ENCODE measurements around the gene PC. TPM values are rescaled to one million over a fixed set of nuclear protein-coding genes. Genes with fewer than 3 reads are reported as not detected.

PC gene
- total RNA-seq, 1 donor from 2014 or later = 10.5 TPM

DNA sequence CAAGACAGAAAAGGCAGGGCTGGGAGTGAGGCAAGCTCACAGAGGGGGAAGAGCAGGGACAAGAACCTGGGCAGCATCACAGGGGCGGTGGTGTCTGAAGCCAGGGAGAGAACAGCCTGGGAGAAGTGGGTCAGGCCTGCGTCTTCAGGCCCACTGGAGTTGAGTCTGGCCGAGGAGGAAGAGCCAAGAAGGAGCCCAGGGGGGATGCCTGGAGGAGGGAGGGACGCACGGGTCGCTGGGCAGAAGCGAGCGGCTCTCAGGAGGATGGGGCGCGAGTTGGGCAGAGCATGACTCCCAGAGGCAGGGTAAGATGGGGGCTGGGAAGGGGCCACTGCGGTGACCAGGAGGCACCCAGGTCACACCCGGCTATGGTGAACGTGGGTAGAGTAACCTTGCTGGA, 82.8 kb downstream of the PC start:
- Mint-ChIP-seq H3K4me3 (ENCODE audit: unreplicated experiment) (no peak overlapping the region), H3K36me3 (ENCODE audit: low read depth, unreplicated experiment) (no peaks in the 10 kb centered on the region), H3K4me1 (ENCODE audit: low read depth, unreplicated experiment) (peaks cover 2% of the 10 kb centered on the region), H3K27ac (ENCODE audit: unreplicated experiment) (no peak overlapping the region), H3K27me3 (ENCODE audit: low read depth, unreplicated experiment) (peaks cover 27% of the 10 kb centered on the region), H3K9me3 (ENCODE audit: unreplicated experiment) (no peaks in the 10 kb centered on the region)
- Histone ChIP-seq H3K27me3 (ENCODE audit: insufficient read depth, low read length) (no peaks in the 10 kb centered on the region), H3K36me3 (ENCODE audit: insufficient read depth, low read length) (no peaks in the 10 kb centered on the region), H3K9ac (ENCODE audit: low read length) (no peak overlapping the region), H3K79me2 (ENCODE audit: insufficient read depth, low read length) (no peaks in the 10 kb centered on the region), H2AFZ (ENCODE audit: low read depth, low read length) (no peak overlapping the region), H3K27ac (ENCODE audit: low read depth, low read length) (no peak overlapping the region), H4K20me1 (ENCODE audit: insufficient read depth, low read length) (peaks cover 8% of the 10 kb centered on the region), H3K4me2 (ENCODE audit: low read length) (no peak overlapping the region), H3K4me3 (ENCODE audit: insufficient read depth, low read depth, low read length) (no peak overlapping the region), H3K4me1 (ENCODE audit: insufficient read depth, low read length) (no peaks in the 10 kb centered on the region), H3K9me3 (ENCODE audit: insufficient read depth, low read depth, low read length) (no peaks in the 10 kb centered on the region)
- TF ChIP-seq, protein P1, sequence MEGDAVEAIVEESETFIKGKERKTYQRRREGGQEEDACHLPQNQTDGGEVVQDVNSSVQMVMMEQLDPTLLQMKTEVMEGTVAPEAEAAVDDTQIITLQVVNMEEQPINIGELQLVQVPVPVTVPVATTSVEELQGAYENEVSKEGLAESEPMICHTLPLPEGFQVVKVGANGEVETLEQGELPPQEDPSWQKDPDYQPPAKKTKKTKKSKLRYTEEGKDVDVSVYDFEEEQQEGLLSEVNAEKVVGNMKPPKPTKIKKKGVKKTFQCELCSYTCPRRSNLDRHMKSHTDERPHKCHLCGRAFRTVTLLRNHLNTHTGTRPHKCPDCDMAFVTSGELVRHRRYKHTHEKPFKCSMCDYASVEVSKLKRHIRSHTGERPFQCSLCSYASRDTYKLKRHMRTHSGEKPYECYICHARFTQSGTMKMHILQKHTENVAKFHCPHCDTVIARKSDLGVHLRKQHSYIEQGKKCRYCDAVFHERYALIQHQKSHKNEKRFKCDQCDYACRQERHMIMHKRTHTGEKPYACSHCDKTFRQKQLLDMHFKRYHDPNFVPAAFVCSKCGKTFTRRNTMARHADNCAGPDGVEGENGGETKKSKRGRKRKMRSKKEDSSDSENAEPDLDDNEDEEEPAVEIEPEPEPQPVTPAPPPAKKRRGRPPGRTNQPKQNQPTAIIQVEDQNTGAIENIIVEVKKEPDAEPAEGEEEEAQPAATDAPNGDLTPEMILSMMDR (IDR thresholded peaks at IDR 0.05; ENCODE audit: insufficient read depth, low read depth, low read length) = no peak
- TF ChIP-seq EZH2 (IDR thresholded peaks at IDR 0.05; ENCODE audit: insufficient read depth, low read length) = no peak
- FAIRE-seq = no peak
- DNase-seq (ENCODE audit: low read depth) = no peak

DNA sequence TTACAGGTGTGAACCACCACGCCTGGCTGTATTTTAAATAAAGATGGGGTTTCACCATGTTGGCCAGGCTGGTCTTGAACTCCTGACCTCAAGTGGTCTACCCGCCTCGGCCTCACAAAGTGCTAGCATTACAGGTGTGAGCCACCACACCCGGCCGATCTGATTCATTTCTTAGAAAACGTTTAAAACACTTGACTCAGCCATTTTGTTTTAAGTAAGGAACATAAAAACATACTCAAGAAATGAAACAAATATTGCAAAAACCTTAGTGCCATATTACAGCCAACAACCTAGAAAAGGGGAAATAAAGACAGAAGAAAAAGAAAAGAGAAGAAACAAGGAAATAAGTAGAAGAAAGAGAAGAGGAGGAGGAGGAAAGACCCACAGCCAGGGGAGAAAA, 84.0 kb downstream of the PC start:
- peaks cover 27% of the 10 kb centered on the region for H3K27me3 Mint-ChIP-seq (ENCODE audit: low read depth, unreplicated experiment)
- no peak for FAIRE-seq

DNA sequence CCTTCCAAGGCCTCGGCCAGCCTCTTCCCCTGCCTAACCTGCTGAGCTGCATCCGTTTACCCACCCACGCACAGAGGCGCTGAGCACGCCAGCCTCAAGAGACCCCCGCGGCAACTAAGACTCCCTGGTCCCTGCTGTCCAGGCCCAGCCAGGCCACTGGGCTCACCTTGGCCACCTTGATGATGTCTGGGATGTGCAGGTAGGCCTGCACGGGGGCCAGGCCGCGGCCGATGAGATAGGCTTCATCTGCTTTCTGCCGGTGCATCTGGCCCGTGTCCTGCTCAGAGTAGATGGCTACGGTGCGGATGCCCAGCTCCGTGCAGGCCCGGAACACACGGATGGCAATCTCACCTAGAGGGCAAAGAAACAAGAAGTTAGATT, 86.7 kb downstream of the PC start:
- Histone ChIP-seq H3K4me2 (ENCODE audit: low read length) (no peak overlapping the region), H3K9ac (ENCODE audit: low read length) (no peak overlapping the region), H3K9me3 (ENCODE audit: insufficient read depth, low read depth, low read length) (no peaks in the 10 kb centered on the region), H4K20me1 (ENCODE audit: insufficient read depth, low read length) (peaks cover 5% of the 10 kb centered on the region), H3K4me3 (ENCODE audit: insufficient read depth, low read depth, low read length) (no peak overlapping the region), H2AFZ (ENCODE audit: low read depth, low read length) (no peak overlapping the region), H3K4me1 (ENCODE audit: insufficient read depth, low read length) (no peaks in the 10 kb centered on the region), H3K27me3 (ENCODE audit: insufficient read depth, low read length) (no peaks in the 10 kb centered on the region), H3K27ac (ENCODE audit: low read depth, low read length) (no peak overlapping the region), H3K79me2 (ENCODE audit: insufficient read depth, low read length) (no peaks in the 10 kb centered on the region), H3K36me3 (ENCODE audit: insufficient read depth, low read length) (no peaks in the 10 kb centered on the region)
- peaks cover 1% of the 10 kb centered on the region for H3K36me3 Mint-ChIP-seq (ENCODE audit: low read depth, unreplicated experiment)
- no peaks in the 10 kb centered on the region for H3K4me1 Mint-ChIP-seq (ENCODE audit: low read depth, unreplicated experiment)
- TF ChIP-seq, protein P1 (IDR thresholded peaks at IDR 0.05; ENCODE audit: insufficient read depth, low read depth, low read length) = no peak
- TF ChIP-seq EZH2 (IDR thresholded peaks at IDR 0.05; ENCODE audit: insufficient read depth, low read length) = no peak
- H3K4me3 Mint-ChIP-seq (ENCODE audit: unreplicated experiment) = no peak overlapping the region
- H3K27ac Mint-ChIP-seq (ENCODE audit: unreplicated experiment) = no peak overlapping the region
- peaks cover 23% of the 10 kb centered on the region for H3K27me3 Mint-ChIP-seq (ENCODE audit: low read depth, unreplicated experiment)
- no peaks in the 10 kb centered on the region for H3K9me3 Mint-ChIP-seq (ENCODE audit: unreplicated experiment)
- FAIRE-seq (no peak), DNase-seq (ENCODE audit: low read depth) (no peak)

More for the DNA sequence above, 84.0 kb downstream of the PC start:
- no peaks in the 10 kb centered on the region for H3K79me2 ChIP-seq (ENCODE audit: insufficient read depth, low read length)
- TF ChIP-seq, protein P1 (IDR thresholded peaks at IDR 0.05; ENCODE audit: insufficient read depth, low read depth, low read length) = no peak
- TF ChIP-seq EZH2 (IDR thresholded peaks at IDR 0.05; ENCODE audit: insufficient read depth, low read length) = no peak
- no peaks in the 10 kb centered on the region for H3K36me3 ChIP-seq (ENCODE audit: insufficient read depth, low read length)
- H2AFZ ChIP-seq (ENCODE audit: low read depth, low read length) = no peak overlapping the region
- Mint-ChIP-seq H3K27ac (ENCODE audit: unreplicated experiment) (no peak overlapping the region), H3K36me3 (ENCODE audit: low read depth, unreplicated experiment) (peaks cover under 1% of the 10 kb centered on the region), H3K4me1 (ENCODE audit: low read depth, unreplicated experiment) (peaks cover 2% of the 10 kb centered on the region), H3K4me3 (ENCODE audit: unreplicated experiment) (no peak overlapping the region), H3K9me3 (ENCODE audit: unreplicated experiment) (no peaks in the 10 kb centered on the region)
- no peak overlapping the region for H3K27ac ChIP-seq (ENCODE audit: low read depth, low read length)
- H3K4me2 ChIP-seq (ENCODE audit: low read length) = no peak overlapping the region
- peaks cover 8% of the 10 kb centered on the region for H4K20me1 ChIP-seq (ENCODE audit: insufficient read depth, low read length)
- H3K9me3 ChIP-seq (ENCODE audit: insufficient read depth, low read depth, low read length) = no peaks in the 10 kb centered on the region
- H3K9ac ChIP-seq (ENCODE audit: low read length) = no peak overlapping the region
- no peaks in the 10 kb centered on the region for H3K4me1 ChIP-seq (ENCODE audit: insufficient read depth, low read length)
- no peaks in the 10 kb centered on the region for H3K27me3 ChIP-seq (ENCODE audit: insufficient read depth, low read length)
- no peak for DNase-seq (ENCODE audit: low read depth)
- no peak overlapping the region for H3K4me3 ChIP-seq (ENCODE audit: insufficient read depth, low read depth, low read length)

Measured in astrocyte (in vitro differentiated cells and primary cell).